Measurements from ENCODE around the gene SYT17.

Gene SYT17

DNA sequence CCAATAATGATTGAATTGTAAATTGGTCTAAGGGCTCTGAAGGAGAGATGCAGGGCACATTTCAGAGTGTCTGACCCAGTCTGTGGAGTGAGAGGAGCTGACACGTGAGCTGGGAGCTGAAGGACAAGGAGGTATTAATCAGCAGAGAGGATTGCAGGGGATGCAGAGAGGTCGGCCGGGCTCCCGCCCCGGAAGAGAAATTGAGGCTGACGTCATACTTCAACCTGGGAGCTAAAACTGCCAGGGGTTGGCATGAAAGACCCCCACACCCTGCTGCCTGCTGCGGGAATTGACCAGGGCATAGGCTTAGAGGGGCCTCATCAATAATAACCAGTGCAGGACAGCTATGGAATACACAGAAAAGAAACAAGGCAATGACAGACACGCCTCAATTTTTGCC lies 63.8 kb downstream of the SYT17 start:
- H3K27me3 ChIP-seq (ENCODE audit: insufficient read depth, poor library complexity, severe bottlenecking) = no peaks in the 10 kb centered on the region
- TF ChIP-seq GABPA (IDR thresholded peaks at IDR 0.05; ENCODE audit: low read depth) (no peak), SPI1 (IDR thresholded peaks at IDR 0.05; ENCODE audit: borderline replicate concordance, low read depth) (no peak)
- TF ChIP-seq, protein P1, sequence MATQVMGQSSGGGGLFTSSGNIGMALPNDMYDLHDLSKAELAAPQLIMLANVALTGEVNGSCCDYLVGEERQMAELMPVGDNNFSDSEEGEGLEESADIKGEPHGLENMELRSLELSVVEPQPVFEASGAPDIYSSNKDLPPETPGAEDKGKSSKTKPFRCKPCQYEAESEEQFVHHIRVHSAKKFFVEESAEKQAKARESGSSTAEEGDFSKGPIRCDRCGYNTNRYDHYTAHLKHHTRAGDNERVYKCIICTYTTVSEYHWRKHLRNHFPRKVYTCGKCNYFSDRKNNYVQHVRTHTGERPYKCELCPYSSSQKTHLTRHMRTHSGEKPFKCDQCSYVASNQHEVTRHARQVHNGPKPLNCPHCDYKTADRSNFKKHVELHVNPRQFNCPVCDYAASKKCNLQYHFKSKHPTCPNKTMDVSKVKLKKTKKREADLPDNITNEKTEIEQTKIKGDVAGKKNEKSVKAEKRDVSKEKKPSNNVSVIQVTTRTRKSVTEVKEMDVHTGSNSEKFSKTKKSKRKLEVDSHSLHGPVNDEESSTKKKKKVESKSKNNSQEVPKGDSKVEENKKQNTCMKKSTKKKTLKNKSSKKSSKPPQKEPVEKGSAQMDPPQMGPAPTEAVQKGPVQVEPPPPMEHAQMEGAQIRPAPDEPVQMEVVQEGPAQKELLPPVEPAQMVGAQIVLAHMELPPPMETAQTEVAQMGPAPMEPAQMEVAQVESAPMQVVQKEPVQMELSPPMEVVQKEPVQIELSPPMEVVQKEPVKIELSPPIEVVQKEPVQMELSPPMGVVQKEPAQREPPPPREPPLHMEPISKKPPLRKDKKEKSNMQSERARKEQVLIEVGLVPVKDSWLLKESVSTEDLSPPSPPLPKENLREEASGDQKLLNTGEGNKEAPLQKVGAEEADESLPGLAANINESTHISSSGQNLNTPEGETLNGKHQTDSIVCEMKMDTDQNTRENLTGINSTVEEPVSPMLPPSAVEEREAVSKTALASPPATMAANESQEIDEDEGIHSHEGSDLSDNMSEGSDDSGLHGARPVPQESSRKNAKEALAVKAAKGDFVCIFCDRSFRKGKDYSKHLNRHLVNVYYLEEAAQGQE (IDR thresholded peaks at IDR 0.05; ENCODE audit: insufficient replicate concordance, low read depth) = no peak
- TF ChIP-seq, protein P2, sequence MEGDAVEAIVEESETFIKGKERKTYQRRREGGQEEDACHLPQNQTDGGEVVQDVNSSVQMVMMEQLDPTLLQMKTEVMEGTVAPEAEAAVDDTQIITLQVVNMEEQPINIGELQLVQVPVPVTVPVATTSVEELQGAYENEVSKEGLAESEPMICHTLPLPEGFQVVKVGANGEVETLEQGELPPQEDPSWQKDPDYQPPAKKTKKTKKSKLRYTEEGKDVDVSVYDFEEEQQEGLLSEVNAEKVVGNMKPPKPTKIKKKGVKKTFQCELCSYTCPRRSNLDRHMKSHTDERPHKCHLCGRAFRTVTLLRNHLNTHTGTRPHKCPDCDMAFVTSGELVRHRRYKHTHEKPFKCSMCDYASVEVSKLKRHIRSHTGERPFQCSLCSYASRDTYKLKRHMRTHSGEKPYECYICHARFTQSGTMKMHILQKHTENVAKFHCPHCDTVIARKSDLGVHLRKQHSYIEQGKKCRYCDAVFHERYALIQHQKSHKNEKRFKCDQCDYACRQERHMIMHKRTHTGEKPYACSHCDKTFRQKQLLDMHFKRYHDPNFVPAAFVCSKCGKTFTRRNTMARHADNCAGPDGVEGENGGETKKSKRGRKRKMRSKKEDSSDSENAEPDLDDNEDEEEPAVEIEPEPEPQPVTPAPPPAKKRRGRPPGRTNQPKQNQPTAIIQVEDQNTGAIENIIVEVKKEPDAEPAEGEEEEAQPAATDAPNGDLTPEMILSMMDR (IDR thresholded peaks at IDR 0.05; ENCODE audit: insufficient read depth, low read length) = no peak
- no peak for DNase-seq (ENCODE audit: low read depth in 1 of 2, low spot score in 1 of 2)
- no peak overlapping the region for H3K27ac ChIP-seq (replicated peaks)
- H3K4me3 ChIP-seq (replicated peaks; ENCODE audit: insufficient read depth, low read length) = no peak overlapping the region

DNA sequence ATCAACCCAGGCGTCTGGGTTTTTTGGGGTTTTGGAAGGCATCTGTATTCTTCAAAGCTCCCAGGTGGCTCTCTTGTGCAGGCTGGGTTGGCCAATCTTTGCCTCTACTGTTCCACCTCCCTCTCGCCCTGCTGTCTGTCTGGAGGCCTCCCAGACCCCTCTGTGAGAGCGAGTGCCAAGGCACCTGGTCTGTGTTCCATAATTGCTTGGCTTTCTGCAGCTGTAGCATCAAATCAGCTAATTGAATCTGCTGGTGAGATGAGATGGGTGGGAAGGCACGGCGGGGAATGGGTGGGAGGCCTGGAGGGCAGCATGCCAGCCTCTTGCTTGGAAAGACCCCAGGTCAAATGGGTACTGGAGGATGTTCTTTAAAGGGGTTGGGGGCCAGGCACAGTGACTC lies 64.9 kb downstream of the SYT17 start:
- Histone ChIP-seq H3K27me3 (ENCODE audit: insufficient read depth, poor library complexity, severe bottlenecking) (no peaks in the 10 kb centered on the region), H3K4me3 (replicated peaks; ENCODE audit: insufficient read depth, low read length) (no peak overlapping the region), H3K27ac (replicated peaks) (no peak overlapping the region)
- no peak for DNase-seq (ENCODE audit: low read depth in 1 of 2, low spot score in 1 of 2)
- TF ChIP-seq, protein P1 (IDR thresholded peaks at IDR 0.05; ENCODE audit: insufficient replicate concordance, low read depth) = no peak
- no peak for TF ChIP-seq SPI1 (IDR thresholded peaks at IDR 0.05; ENCODE audit: borderline replicate concordance, low read depth)
- TF ChIP-seq, protein P2 (IDR thresholded peaks at IDR 0.05; ENCODE audit: insufficient read depth, low read length) = no peak
- no peak for TF ChIP-seq GABPA (IDR thresholded peaks at IDR 0.05; ENCODE audit: low read depth)
- no peak for TF ChIP-seq POLR2AphosphoS5 (IDR thresholded peaks at IDR 0.05; ENCODE audit: low read depth)

DNA sequence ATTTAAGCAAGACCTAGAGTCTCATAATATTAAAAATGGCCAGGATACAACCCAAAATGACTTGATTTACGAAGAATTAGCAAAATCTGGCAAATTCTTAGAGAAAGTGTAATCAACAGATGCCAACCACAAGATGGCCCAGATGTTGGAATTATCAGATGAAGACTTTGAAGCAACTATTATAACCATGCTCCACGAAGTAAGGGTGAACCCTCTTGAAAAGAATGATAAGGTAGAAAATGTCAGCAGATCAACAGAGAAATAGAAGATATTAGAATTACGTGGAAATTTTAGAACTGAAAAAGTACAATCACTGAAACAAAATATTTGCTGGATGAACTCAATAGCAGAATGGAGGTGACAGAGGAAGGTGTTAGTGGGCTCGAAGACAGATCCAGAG lies 67.4 kb downstream of the SYT17 start:
- H3K27ac ChIP-seq (replicated peaks) = no peak overlapping the region
- TF ChIP-seq POLR2AphosphoS5 (IDR thresholded peaks at IDR 0.05; ENCODE audit: low read depth) (no peak), SPI1 (IDR thresholded peaks at IDR 0.05; ENCODE audit: borderline replicate concordance, low read depth) (no peak), GABPA (IDR thresholded peaks at IDR 0.05; ENCODE audit: low read depth) (no peak)
- TF ChIP-seq, protein P1 (IDR thresholded peaks at IDR 0.05; ENCODE audit: insufficient replicate concordance, low read depth) = no peak
- TF ChIP-seq, protein P2 (IDR thresholded peaks at IDR 0.05; ENCODE audit: insufficient read depth, low read length) = no peak

More for the DNA sequence above, 67.4 kb downstream of the SYT17 start:
- H3K4me3 ChIP-seq (replicated peaks; ENCODE audit: insufficient read depth, low read length) = no peak overlapping the region
- H3K27me3 ChIP-seq (ENCODE audit: insufficient read depth, poor library complexity, severe bottlenecking) = no peaks in the 10 kb centered on the region
- no peak for DNase-seq (ENCODE audit: low read depth in 1 of 2, low spot score in 1 of 2)
